Nephron progenitor cell (in vitro differentiated cells): ENCODE results near the gene PARP11.

Experiments
- DNase-seq: peaks from one replicate; pipeline ENCODE4 v3.0.0; 2021
- H3K27ac Mint-ChIP-seq: 2 replicates; pipeline ENCODE4 v1.8.0; 2021; ENCODE audit warnings: mild to moderate bottlenecking, moderate library complexity, mixed read lengths
- H3K27me3 Mint-ChIP-seq: 2 replicates; pipeline ENCODE4 v1.8.0; 2021; ENCODE audit warnings: mild to moderate bottlenecking, low read depth, mixed read lengths; ENCODE audit not compliant: poor library complexity
- H3K36me3 Mint-ChIP-seq: 2 replicates; pipeline ENCODE4 v1.8.0; 2021; ENCODE audit warnings: low read depth, mixed read lengths
- H3K4me1 Mint-ChIP-seq: 2 replicates; pipeline ENCODE4 v1.8.0; 2021; ENCODE audit warnings: mixed read lengths
- H3K4me3 Mint-ChIP-seq: 2 replicates; pipeline ENCODE4 v1.8.0; 2021; ENCODE audit warnings: mild to moderate bottlenecking, moderate library complexity, mixed read lengths
- H3K9me3 Mint-ChIP-seq: 2 replicates; pipeline ENCODE4 v1.8.0; 2021; ENCODE audit warnings: mild to moderate bottlenecking, moderate library complexity, mixed read lengths
- CTCF ChIP-seq: fragments of 200-600 bp; sonication (generic); IDR thresholded peaks from 2 replicates; pipeline ENCODE4 v1.5.0; 2021; ENCODE audit warnings: antibody characterized with exemption

Gene PARP11

DNA sequence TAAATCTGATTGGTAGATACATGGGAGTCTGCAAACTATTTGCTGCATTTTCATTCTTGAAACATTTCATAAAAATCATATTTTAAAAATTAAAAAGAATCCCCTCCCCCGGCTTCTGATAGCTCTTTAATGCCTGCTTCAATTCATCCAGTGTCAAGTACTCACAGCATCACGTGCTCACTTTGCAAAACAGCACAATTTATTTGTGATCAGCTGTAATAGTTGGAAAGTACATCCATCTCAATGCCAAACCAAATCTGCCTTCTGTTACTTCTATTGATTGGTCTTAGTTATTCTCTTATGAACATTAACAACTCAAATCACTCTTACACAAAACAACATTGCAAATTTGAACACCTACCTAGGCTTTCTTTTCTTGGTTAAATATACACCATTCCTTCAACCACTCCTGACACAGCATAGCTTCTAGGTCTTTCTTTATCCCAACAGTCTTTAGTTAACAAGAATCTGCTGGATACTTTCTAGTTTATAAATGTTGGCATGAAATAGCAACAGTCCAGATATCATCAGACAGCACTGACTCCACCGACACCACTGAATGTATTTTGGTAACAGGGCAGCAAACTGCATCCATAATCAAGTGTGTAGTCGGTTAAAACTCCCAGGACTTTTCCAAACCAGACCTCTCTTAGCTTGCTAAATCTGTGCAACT lies 58.0 kb downstream of the PARP11 start:
- Mint-ChIP-seq H3K27ac (no peak overlapping the region), H3K4me1 (no peaks in the 10 kb centered on the region), H3K27me3 (no peaks in the 10 kb centered on the region), H3K9me3 (no peaks in the 10 kb centered on the region), H3K36me3 (peaks cover 45% of the 10 kb centered on the region), H3K4me3 (no peak overlapping the region)
- no peak for DNase-seq
- TF ChIP-seq CTCF: no peak

DNA sequence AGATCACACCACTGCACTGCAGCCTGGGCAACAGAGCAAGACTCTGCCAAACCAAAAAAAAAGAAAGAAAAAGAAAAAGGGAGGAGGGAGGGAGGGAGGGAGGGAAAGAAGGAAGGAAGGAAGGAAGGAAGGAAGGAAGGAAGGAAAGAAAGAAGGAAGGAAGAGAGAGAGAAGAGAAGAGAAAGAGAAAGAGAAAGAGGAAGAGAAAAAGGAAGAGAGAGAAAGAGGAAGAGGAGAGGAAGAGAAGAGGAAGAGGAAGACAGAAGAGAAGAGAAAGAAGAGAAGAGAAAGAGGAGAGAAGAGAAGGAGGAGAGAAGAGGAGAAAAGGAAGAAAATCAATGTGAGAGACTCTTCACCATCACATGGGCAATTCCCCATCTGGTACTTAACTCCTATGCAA lies 62.7 kb downstream of the PARP11 start:
- Mint-ChIP-seq H3K36me3 (peaks cover 38% of the 10 kb centered on the region), H3K9me3 (no peaks in the 10 kb centered on the region), H3K4me3 (no peak overlapping the region), H3K4me1 (no peaks in the 10 kb centered on the region), H3K27me3 (no peaks in the 10 kb centered on the region), H3K27ac (no peak overlapping the region)
- DNase-seq: no peak
- TF ChIP-seq CTCF: no peak

GRCh38 chr12:3810016-3810370 lies 63.2 kb downstream of the PARP11 start:
- no peak overlapping the region for H3K4me3 Mint-ChIP-seq
- no peaks in the 10 kb centered on the region for H3K27me3 Mint-ChIP-seq
- no peak overlapping the region for H3K27ac Mint-ChIP-seq
- no peak for TF ChIP-seq CTCF
- H3K4me1 Mint-ChIP-seq: no peaks in the 10 kb centered on the region
- H3K9me3 Mint-ChIP-seq: no peaks in the 10 kb centered on the region
- DNase-seq: no peak
- H3K36me3 Mint-ChIP-seq: peaks cover 35% of the 10 kb centered on the region

- Mint-ChIP-seq H3K4me1 (no peaks in the 10 kb centered on the region), H3K27me3 (no peaks in the 10 kb centered on the region), H3K4me3 (no peak overlapping the region), H3K9me3 (no peaks in the 10 kb centered on the region), H3K36me3 (peaks cover 31% of the 10 kb centered on the region), H3K27ac (no peak overlapping the region)
- no peak for DNase-seq
- TF ChIP-seq CTCF: no peak
Measured at GRCh38 chr12:3809357-3810015, 63.7 kb downstream of the PARP11 start.

DNA sequence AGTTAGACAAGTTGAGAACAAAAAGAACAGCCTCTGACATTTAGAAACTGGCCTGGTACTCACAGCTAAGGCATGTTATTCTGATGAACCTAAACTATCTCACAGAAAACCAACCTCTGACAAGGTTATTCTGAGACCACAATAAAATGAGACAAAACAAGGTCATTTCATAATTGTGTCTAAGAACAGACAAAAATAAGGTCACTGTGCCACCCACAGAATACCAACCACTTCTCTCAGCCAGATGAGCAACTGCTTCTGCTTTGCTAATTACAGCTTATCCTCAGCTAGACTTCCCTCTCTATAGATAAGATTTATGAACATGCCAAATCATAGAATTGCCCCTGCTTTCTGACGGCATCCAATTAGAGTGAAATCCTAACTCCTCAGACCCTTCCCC lies 68.1 kb downstream of the PARP11 start:
- no peaks in the 10 kb centered on the region for H3K9me3 Mint-ChIP-seq

More for the DNA sequence above, 68.1 kb downstream of the PARP11 start:
- DNase-seq: no peak
- no peak overlapping the region for H3K4me3 Mint-ChIP-seq
- no peaks in the 10 kb centered on the region for H3K36me3 Mint-ChIP-seq
- H3K4me1 Mint-ChIP-seq: peaks cover 31% of the 10 kb centered on the region
- no peak overlapping the region for H3K27ac Mint-ChIP-seq
- peaks cover 4% of the 10 kb centered on the region for H3K27me3 Mint-ChIP-seq
- TF ChIP-seq CTCF: no peak
